ENCODE results near the gene DLGAP1.

The DLGAP1 gene

DNA sequence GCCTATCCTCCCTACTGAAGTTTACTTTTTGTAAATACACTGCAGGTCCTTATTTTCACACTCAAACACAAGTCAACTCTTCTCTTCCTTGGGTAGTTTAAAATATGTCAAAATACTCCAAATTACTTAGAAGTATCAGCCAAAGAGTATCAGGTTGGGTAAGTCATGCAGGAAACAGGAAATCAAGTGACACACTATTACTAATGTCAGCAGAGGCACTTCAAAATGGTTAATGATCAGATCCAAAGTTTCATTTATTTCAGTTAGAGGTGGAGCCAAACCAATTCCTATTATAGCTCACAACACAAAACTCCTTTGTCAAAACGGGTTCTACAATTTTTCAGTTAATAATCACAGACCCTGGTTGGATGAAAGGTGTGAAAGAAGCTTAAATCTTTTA is 54.2 kb downstream of the DLGAP1 start:
- Histone ChIP-seq H3K9me3 (ENCODE audit: control insufficient read depth, insufficient read depth, low read depth, low read length) (no peaks in the 10 kb centered on the region), H3K4me1 (ENCODE audit: control insufficient read depth, insufficient read depth, low read length) (no peaks in the 10 kb centered on the region), H3K36me3 (ENCODE audit: control insufficient read depth in 2 of 2, insufficient read depth in 1 of 2, low read length in 2 of 2) (no peaks in the 10 kb centered on the region), H3K4me3 (ENCODE audit: low read depth, low read length) (no peak overlapping the region), H3K27ac (ENCODE audit: extremely low read depth, low read depth, low read length) (no peak overlapping the region)
- ChIA-PET POLR2A (no interaction called here), CTCF (no interaction called here)
- TF ChIP-seq ZNF626 (tag by site-specific recombination; IDR thresholded peaks at IDR 0.05) (no peak), ZNF549 (tag by site-specific recombination; IDR thresholded peaks at IDR 0.05) (no peak), ZNF266 (tag by site-specific recombination; IDR thresholded peaks at IDR 0.05; ENCODE audit: low read depth) (no peak), SALL2 (tag by site-specific recombination; IDR thresholded peaks at IDR 0.05; ENCODE audit: borderline replicate concordance) (no peak), ZNF404 (tag by site-specific recombination; IDR thresholded peaks at IDR 0.05) (no peak), ZNF747 (tag by site-specific recombination; IDR thresholded peaks at IDR 0.05) (no peak), ZNF621 (tag by site-specific recombination; IDR thresholded peaks at IDR 0.05) (no peak), ZNF133 (tag by site-specific recombination; IDR thresholded peaks at IDR 0.05) (no peak), GLIS1 (tag by site-specific recombination; IDR thresholded peaks at IDR 0.05) (no peak), ZNF354C (tag by site-specific recombination; IDR thresholded peaks at IDR 0.05; ENCODE audit: borderline replicate concordance, low read depth) (no peak), KLF1 (tag by site-specific recombination; IDR thresholded peaks at IDR 0.05) (no peak), ZNF473 (tag by site-specific recombination; IDR thresholded peaks at IDR 0.05) (no peak)
- TF ChIP-seq, protein P1, sequence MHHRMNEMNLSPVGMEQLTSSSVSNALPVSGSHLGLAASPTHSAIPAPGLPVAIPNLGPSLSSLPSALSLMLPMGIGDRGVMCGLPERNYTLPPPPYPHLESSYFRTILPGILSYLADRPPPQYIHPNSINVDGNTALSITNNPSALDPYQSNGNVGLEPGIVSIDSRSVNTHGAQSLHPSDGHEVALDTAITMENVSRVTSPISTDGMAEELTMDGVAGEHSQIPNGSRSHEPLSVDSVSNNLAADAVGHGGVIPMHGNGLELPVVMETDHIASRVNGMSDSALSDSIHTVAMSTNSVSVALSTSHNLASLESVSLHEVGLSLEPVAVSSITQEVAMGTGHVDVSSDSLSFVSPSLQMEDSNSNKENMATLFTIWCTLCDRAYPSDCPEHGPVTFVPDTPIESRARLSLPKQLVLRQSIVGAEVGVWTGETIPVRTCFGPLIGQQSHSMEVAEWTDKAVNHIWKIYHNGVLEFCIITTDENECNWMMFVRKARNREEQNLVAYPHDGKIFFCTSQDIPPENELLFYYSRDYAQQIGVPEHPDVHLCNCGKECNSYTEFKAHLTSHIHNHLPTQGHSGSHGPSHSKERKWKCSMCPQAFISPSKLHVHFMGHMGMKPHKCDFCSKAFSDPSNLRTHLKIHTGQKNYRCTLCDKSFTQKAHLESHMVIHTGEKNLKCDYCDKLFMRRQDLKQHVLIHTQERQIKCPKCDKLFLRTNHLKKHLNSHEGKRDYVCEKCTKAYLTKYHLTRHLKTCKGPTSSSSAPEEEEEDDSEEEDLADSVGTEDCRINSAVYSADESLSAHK (tag by site-specific recombination; IDR thresholded peaks at IDR 0.05), result no peak
- TF ChIP-seq, protein P2, sequence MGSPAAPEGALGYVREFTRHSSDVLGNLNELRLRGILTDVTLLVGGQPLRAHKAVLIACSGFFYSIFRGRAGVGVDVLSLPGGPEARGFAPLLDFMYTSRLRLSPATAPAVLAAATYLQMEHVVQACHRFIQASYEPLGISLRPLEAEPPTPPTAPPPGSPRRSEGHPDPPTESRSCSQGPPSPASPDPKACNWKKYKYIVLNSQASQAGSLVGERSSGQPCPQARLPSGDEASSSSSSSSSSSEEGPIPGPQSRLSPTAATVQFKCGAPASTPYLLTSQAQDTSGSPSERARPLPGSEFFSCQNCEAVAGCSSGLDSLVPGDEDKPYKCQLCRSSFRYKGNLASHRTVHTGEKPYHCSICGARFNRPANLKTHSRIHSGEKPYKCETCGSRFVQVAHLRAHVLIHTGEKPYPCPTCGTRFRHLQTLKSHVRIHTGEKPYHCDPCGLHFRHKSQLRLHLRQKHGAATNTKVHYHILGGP (tag by site-specific recombination; IDR thresholded peaks at IDR 0.05), result no peak
- TF ChIP-seq, protein P3, sequence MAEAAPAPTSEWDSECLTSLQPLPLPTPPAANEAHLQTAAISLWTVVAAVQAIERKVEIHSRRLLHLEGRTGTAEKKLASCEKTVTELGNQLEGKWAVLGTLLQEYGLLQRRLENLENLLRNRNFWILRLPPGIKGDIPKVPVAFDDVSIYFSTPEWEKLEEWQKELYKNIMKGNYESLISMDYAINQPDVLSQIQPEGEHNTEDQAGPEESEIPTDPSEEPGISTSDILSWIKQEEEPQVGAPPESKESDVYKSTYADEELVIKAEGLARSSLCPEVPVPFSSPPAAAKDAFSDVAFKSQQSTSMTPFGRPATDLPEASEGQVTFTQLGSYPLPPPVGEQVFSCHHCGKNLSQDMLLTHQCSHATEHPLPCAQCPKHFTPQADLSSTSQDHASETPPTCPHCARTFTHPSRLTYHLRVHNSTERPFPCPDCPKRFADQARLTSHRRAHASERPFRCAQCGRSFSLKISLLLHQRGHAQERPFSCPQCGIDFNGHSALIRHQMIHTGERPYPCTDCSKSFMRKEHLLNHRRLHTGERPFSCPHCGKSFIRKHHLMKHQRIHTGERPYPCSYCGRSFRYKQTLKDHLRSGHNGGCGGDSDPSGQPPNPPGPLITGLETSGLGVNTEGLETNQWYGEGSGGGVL (tag by site-specific recombination; IDR thresholded peaks at IDR 0.05), result no peak
- TF ChIP-seq, protein P4, sequence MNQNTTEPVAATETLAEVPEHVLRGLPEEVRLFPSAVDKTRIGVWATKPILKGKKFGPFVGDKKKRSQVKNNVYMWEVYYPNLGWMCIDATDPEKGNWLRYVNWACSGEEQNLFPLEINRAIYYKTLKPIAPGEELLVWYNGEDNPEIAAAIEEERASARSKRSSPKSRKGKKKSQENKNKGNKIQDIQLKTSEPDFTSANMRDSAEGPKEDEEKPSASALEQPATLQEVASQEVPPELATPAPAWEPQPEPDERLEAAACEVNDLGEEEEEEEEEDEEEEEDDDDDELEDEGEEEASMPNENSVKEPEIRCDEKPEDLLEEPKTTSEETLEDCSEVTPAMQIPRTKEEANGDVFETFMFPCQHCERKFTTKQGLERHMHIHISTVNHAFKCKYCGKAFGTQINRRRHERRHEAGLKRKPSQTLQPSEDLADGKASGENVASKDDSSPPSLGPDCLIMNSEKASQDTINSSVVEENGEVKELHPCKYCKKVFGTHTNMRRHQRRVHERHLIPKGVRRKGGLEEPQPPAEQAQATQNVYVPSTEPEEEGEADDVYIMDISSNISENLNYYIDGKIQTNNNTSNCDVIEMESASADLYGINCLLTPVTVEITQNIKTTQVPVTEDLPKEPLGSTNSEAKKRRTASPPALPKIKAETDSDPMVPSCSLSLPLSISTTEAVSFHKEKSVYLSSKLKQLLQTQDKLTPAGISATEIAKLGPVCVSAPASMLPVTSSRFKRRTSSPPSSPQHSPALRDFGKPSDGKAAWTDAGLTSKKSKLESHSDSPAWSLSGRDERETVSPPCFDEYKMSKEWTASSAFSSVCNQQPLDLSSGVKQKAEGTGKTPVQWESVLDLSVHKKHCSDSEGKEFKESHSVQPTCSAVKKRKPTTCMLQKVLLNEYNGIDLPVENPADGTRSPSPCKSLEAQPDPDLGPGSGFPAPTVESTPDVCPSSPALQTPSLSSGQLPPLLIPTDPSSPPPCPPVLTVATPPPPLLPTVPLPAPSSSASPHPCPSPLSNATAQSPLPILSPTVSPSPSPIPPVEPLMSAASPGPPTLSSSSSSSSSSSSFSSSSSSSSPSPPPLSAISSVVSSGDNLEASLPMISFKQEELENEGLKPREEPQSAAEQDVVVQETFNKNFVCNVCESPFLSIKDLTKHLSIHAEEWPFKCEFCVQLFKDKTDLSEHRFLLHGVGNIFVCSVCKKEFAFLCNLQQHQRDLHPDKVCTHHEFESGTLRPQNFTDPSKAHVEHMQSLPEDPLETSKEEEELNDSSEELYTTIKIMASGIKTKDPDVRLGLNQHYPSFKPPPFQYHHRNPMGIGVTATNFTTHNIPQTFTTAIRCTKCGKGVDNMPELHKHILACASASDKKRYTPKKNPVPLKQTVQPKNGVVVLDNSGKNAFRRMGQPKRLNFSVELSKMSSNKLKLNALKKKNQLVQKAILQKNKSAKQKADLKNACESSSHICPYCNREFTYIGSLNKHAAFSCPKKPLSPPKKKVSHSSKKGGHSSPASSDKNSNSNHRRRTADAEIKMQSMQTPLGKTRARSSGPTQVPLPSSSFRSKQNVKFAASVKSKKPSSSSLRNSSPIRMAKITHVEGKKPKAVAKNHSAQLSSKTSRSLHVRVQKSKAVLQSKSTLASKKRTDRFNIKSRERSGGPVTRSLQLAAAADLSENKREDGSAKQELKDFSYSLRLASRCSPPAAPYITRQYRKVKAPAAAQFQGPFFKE (tag by site-specific recombination; IDR thresholded peaks at IDR 0.05; ENCODE audit: borderline replicate concordance), result no peak
- TF ChIP-seq, protein P5, sequence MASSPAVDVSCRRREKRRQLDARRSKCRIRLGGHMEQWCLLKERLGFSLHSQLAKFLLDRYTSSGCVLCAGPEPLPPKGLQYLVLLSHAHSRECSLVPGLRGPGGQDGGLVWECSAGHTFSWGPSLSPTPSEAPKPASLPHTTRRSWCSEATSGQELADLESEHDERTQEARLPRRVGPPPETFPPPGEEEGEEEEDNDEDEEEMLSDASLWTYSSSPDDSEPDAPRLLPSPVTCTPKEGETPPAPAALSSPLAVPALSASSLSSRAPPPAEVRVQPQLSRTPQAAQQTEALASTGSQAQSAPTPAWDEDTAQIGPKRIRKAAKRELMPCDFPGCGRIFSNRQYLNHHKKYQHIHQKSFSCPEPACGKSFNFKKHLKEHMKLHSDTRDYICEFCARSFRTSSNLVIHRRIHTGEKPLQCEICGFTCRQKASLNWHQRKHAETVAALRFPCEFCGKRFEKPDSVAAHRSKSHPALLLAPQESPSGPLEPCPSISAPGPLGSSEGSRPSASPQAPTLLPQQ (tag by site-specific recombination; IDR thresholded peaks at IDR 0.05), result no peak
